ENCODE data around the gene NEK6. TPM values are rescaled to one million over a fixed set of nuclear protein-coding genes. Genes with fewer than 3 reads are reported as not detected.
A peak's percentile ranks its signal among the peaks of the same experiment; 100 is the strongest.

The NEK6 gene
- polyA plus RNA-seq, 2 of the 4 experiments (the other 2 are of a cell fraction), result 26.1 to 33.7 TPM

DNA sequence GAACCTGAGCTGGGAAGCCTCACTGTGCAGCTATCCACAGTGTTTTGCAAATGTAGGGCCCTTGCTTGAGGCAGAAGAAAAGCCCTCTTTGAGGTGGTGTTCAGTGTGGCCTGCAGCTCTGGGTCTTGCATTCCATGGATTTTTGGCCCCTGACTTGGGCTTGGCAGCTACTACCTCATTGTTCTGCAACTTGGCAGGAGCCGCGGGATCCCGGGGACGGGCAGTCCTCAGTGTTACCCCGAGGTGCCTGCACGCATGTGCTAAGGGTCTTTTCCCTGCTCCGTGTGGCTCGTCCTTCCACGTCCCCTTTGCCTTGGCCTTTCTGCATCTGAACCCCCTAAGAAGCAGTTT, 39.8 kb downstream of the NEK6 start:
- POLR2A ChIA-PET, result interaction anchor here (0.8 kb wide), 1 partner anchor 9 kb away, joined by 4 read pairs; no protein-coding TSS in a partner anchor
- TF ChIP-seq CEBPB (IDR thresholded peaks at IDR 0.05) (peak in 1 of 2 experiments; percentile 47; a peak in 1 of 4 replicates), FOSL2 (IDR thresholded peaks at IDR 0.05) (no peak), FOSL2 (CRISPR knock-in tag; IDR thresholded peaks at IDR 0.05) (peak; percentile 58), RAD21 (conservative IDR thresholded peaks at IDR 0.05 in 1 of 2, IDR thresholded peaks at IDR 0.05 in 1 of 2) (peak; percentile 6 to 13; a peak in 1 of 5 replicates), MAFK (IDR thresholded peaks at IDR 0.05; ENCODE audit: partially characterized antibody) (no peak), BCL3 (IDR thresholded peaks at IDR 0.05) (no peak), HDAC2 (IDR thresholded peaks at IDR 0.05) (no peak), EP300 (IDR thresholded peaks at IDR 0.05) (peak in 1 of 2 experiments; percentile 54; a peak in 1 of 5 replicates), PBX3 (IDR thresholded peaks at IDR 0.05) (no peak), RFX5 (IDR thresholded peaks at IDR 0.05) (no peak), RARB (CRISPR knock-in tag; IDR thresholded peaks at IDR 0.05) (no peak), BHLHE40 (IDR thresholded peaks at IDR 0.05; ENCODE audit: low read depth, low read length) (no peak), ESRRA (IDR thresholded peaks at IDR 0.05; ENCODE audit: borderline replicate concordance, low read length) (no peak), SREBF2 (IDR thresholded peaks at IDR 0.05) (no peak), EHMT2 (IDR thresholded peaks at IDR 0.05; ENCODE audit: low read depth) (no peak), GATA3 (IDR thresholded peaks at IDR 0.05; ENCODE audit: borderline replicate concordance) (peak; percentile 73; the same call in 1 of the 2 replicates), TFCP2L1 (CRISPR knock-in tag; IDR thresholded peaks at IDR 0.05) (no peak), CHD2 (IDR thresholded peaks at IDR 0.05; ENCODE audit: low read length, partially characterized antibody) (no peak), ZFP36 (IDR thresholded peaks at IDR 0.05; ENCODE audit: borderline replicate concordance, partially characterized antibody) (no peak), JUN (IDR thresholded peaks at IDR 0.05) (peak in 1 of 2 experiments; percentile 52; a peak in 2 of 5 replicates)
- TF ChIP-seq, protein P1, sequence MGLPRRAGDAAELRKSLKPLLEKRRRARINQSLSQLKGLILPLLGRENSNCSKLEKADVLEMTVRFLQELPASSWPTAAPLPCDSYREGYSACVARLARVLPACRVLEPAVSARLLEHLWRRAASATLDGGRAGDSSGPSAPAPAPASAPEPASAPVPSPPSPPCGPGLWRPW (IDR thresholded peaks at IDR 0.05), result no peak
- TF ChIP-seq, protein P2, sequence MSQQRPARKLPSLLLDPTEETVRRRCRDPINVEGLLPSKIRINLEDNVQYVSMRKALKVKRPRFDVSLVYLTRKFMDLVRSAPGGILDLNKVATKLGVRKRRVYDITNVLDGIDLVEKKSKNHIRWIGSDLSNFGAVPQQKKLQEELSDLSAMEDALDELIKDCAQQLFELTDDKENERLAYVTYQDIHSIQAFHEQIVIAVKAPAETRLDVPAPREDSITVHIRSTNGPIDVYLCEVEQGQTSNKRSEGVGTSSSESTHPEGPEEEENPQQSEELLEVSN (IDR thresholded peaks at IDR 0.05; ENCODE audit: borderline replicate concordance, low read depth), result no peak
- TF ChIP-seq, protein P3, sequence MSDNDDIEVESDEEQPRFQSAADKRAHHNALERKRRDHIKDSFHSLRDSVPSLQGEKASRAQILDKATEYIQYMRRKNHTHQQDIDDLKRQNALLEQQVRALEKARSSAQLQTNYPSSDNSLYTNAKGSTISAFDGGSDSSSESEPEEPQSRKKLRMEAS (IDR thresholded peaks at IDR 0.05), result peak; percentile 87
- Histone ChIP-seq H3K4me2 (peak overlapping the region; percentile 68), H3K27ac (peak overlapping the region; percentile 79 to 89), H3K9me3 (no peaks in the 10 kb centered on the region), H3K4me1 (peaks cover 87% of the 10 kb centered on the region), H3K4me3 (no peak overlapping the region)
- CTCF ChIA-PET, result interaction anchor here (0.7 to 4.4 kb wide), 6 partner anchors 8 to 171 kb away, joined by 3 to 21 read pairs (median 6); no protein-coding TSS in a partner anchor
- peak; percentile 70 to 72 for DNase-seq (ENCODE audit: low read depth in 1 of 2, low spot score in 1 of 2)
- peak; percentile 41 to 75; a peak in 5 of 6 replicates for ATAC-seq
- 3% methylated on average over 8 of the region's 9 CpGs for WGBS (ENCODE audit: missing lambda C conversion rate)
- FAIRE-seq, result peak; percentile 51

DNA sequence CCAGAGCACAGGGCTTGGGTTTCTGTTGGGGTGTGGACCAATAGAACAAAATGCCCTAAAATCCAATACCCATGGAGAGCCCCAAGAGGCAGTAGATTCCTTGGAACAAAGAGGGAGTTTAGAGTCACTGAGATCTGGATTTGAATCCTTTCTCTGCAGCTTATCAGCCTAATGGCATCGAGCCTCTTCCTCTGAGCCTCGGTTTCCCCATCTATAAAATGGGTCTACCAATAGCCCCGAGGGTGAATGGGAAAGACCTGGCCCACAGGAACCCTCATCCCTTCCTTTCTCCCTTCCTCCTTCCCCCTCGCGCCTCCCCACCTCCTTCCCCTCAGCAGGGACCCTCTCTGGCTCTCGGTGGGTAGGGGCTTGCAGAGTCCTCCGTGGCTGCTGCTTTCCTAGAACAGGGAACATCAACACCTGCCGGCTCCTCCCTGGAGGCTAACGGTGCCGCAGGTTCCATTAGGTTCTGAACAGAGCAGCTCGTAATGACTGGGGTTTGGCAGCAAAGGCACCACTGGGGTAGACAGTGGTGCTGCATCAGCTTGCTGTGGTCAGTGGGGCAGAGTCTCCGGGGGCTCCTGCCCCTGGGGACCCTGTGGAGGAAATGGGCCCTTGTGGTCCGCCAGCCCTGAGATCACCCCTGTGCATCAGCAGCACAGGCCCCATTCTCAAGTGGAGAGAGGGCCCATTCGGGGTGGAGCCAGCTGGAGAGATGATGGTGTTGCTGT, 40.3 kb downstream of the NEK6 start:
- WGBS (ENCODE audit: missing lambda C conversion rate), result 89% methylated on average over 14 of the region's 14 CpGs
- ChIA-PET CTCF (interaction anchor here (0.7 to 4.4 kb wide), 6 partner anchors 8 to 171 kb away, joined by 3 to 21 read pairs (median 6); no protein-coding TSS in a partner anchor), POLR2A (interaction anchor here (0.8 kb wide), 1 partner anchor 8 kb away, joined by 4 read pairs; no protein-coding TSS in a partner anchor)
- Histone ChIP-seq H3K4me1 (peaks cover 81% of the 10 kb centered on the region), H3K4me3 (no peak overlapping the region), H3K4me2 (peak overlapping the region; percentile 68), H3K27ac (peak overlapping the region; percentile 79 to 89), H3K9me3 (no peaks in the 10 kb centered on the region)
- ATAC-seq (peak in 1 of 2 experiments; percentile 3; a peak in 3 of 6 replicates), FAIRE-seq (no peak), DNase-seq (ENCODE audit: low read depth in 1 of 2, low spot score in 1 of 2) (no peak)
- no peak for TF ChIP-seq MAFK (IDR thresholded peaks at IDR 0.05; ENCODE audit: partially characterized antibody)
- TF ChIP-seq EHMT2 (IDR thresholded peaks at IDR 0.05; ENCODE audit: low read depth), result no peak
- TF ChIP-seq HOXB5 (CRISPR knock-in tag; IDR thresholded peaks at IDR 0.05), result no peak
- TF ChIP-seq CBX2 (IDR thresholded peaks at IDR 0.05; ENCODE audit: borderline replicate concordance, low read depth), result no peak
- no peak for TF ChIP-seq TP53 (CRISPR knock-in tag; IDR thresholded peaks at IDR 0.05)
- TF ChIP-seq MYC (IDR thresholded peaks at IDR 0.05; ENCODE audit: borderline replicate concordance, low read length), result no peak
- no peak for TF ChIP-seq JUN (IDR thresholded peaks at IDR 0.05)
- no peak for TF ChIP-seq ZSCAN20 (CRISPR knock-in tag; IDR thresholded peaks at IDR 0.05)
- TF ChIP-seq EP300 (IDR thresholded peaks at IDR 0.05), result no peak
- TF ChIP-seq, protein P4, sequence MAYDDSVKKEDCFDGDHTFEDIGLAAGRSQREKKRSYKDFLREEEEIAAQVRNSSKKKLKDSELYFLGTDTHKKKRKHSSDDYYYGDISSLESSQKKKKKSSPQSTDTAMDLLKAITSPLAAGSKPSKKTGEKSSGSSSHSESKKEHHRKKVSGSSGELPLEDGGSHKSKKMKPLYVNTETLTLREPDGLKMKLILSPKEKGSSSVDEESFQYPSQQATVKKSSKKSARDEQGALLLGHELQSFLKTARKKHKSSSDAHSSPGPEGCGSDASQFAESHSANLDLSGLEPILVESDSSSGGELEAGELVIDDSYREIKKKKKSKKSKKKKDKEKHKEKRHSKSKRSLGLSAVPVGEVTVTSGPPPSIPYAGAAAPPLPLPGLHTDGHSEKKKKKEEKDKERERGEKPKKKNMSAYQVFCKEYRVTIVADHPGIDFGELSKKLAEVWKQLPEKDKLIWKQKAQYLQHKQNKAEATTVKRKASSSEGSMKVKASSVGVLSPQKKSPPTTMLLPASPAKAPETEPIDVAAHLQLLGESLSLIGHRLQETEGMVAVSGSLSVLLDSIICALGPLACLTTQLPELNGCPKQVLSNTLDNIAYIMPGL (CRISPR knock-in tag; IDR thresholded peaks at IDR 0.05; ENCODE audit: borderline replicate concordance), result no peak
- TF ChIP-seq FOXS1 (CRISPR knock-in tag; IDR thresholded peaks at IDR 0.05), result no peak
- no peak for TF ChIP-seq MAZ (IDR thresholded peaks at IDR 0.05; ENCODE audit: borderline replicate concordance, low read depth, low read length)
- TF ChIP-seq HOXA7 (CRISPR knock-in tag; IDR thresholded peaks at IDR 0.05), result no peak
- no peak for TF ChIP-seq RNF2 (IDR thresholded peaks at IDR 0.05; ENCODE audit: borderline replicate concordance, low read depth)
